DMS53 (cell line): ENCODE data around the gene MEAF6.

Experiments used
- DNase-seq: peaks from one replicate; lab custom pipeline; 2025; lab: John Stamatoyannopoulos, UW

The MEAF6 gene

GRCh38 chr1:37485902-37486679, 28.5 kb downstream of the MEAF6 start:
- DNase-seq: no peak

GRCh38 chr1:37484325-37485051, 30.1 kb downstream of the MEAF6 start:
- peak; percentile 29 for DNase-seq

- no peak for DNase-seq
Measured at GRCh38 chr1:37483785-37484184, 30.8 kb downstream of the MEAF6 start.

- no peak for DNase-seq
Measured at GRCh38 chr1:37482796-37483744, 31.5 kb downstream of the MEAF6 start.

- DNase-seq: no peak
Measured at GRCh38 chr1:37482004-37482785, 32.4 kb downstream of the MEAF6 start.

GRCh38 chr1:37481289-37482003, 33.1 kb downstream of the MEAF6 start:
- peak; percentile 18 for DNase-seq

- DNase-seq: no peak
Measured at GRCh38 chr1:37480581-37481288, 33.8 kb downstream of the MEAF6 start.

- peak; percentile 41 for DNase-seq
Measured at GRCh38 chr1:37480125-37480466, 34.5 kb downstream of the MEAF6 start.

- peak; percentile 96 for DNase-seq
Measured at GRCh38 chr1:37479255-37480124, 35.1 kb downstream of the MEAF6 start.

GRCh38 chr1:37478890-37479254, 35.7 kb downstream of the MEAF6 start:
- DNase-seq: peak; percentile 47

- peak; percentile 49 for DNase-seq
Measured at GRCh38 chr1:37478451-37478881, 36.1 kb downstream of the MEAF6 start.

- peak; percentile 42 for DNase-seq
Measured at GRCh38 chr1:37477946-37478345, 36.6 kb downstream of the MEAF6 start.

- DNase-seq: peak; percentile 75
Measured at GRCh38 chr1:37477198-37477931, 37.2 kb downstream of the MEAF6 start.

GRCh38 chr1:37476460-37477197, 37.9 kb downstream of the MEAF6 start:
- DNase-seq: peak; percentile 70

- DNase-seq: no peak
Measured at GRCh38 chr1:37476087-37476452, 38.5 kb downstream of the MEAF6 start.

- peak; percentile 52 for DNase-seq
Measured at GRCh38 chr1:37475380-37476086, 39.0 kb downstream of the MEAF6 start.

GRCh38 chr1:37474697-37475379, 39.7 kb downstream of the MEAF6 start:
- peak; percentile 64 for DNase-seq
